GM15510 (cell line): ENCODE measurements around the gene C1orf21.

ENCODE experiments used
- POLR2A ChIP-seq: IDR thresholded peaks from 3 replicates; pipeline ENCODE4 v1.6.1; 2011; ENCODE audit warnings: borderline replicate concordance; ENCODE audit not compliant: insufficient read length; ENCODE audit errors: extremely low read depth

C1orf21 gene

GRCh38 chr1:184590163-184590750, 203.4 kb downstream of the C1orf21 start:
- no peak for TF ChIP-seq POLR2A

- TF ChIP-seq POLR2A, result no peak
These were observed 206.8 kb downstream of the C1orf21 start for GRCh38 chr1:184593597-184593996.

- no peak for TF ChIP-seq POLR2A
These were observed 208.8 kb downstream of the C1orf21 start for GRCh38 chr1:184595596-184595995.

- no peak for TF ChIP-seq POLR2A
These were observed 210.3 kb downstream of the C1orf21 start for GRCh38 chr1:184596950-184597645.

GRCh38 chr1:184597650-184598357, 211.0 kb downstream of the C1orf21 start:
- TF ChIP-seq POLR2A, result no peak

GRCh38 chr1:184598403-184599193, 211.8 kb downstream of the C1orf21 start:
- TF ChIP-seq POLR2A, result no peak

GRCh38 chr1:184604152-184604900, 217.5 kb downstream of the C1orf21 start:
- no peak for TF ChIP-seq POLR2A

- no peak for TF ChIP-seq POLR2A
These were observed 219.1 kb downstream of the C1orf21 start for GRCh38 chr1:184605941-184606340.

GRCh38 chr1:184606786-184607185, 220.0 kb downstream of the C1orf21 start:
- TF ChIP-seq POLR2A, result no peak

- TF ChIP-seq POLR2A, result no peak
These were observed 221.8 kb downstream of the C1orf21 start for GRCh38 chr1:184608581-184608980.

GRCh38 chr1:184608990-184609389, 222.2 kb downstream of the C1orf21 start:
- TF ChIP-seq POLR2A, result no peak

- no peak for TF ChIP-seq POLR2A
These were observed 224.2 kb downstream of the C1orf21 start for GRCh38 chr1:184610876-184611595.

- no peak for TF ChIP-seq POLR2A
These were observed 227.8 kb downstream of the C1orf21 start for GRCh38 chr1:184614667-184615066.

GRCh38 chr1:184615301-184615700, 228.5 kb downstream of the C1orf21 start:
- no peak for TF ChIP-seq POLR2A
